NCI-H345 (cell line): ENCODE measurements around the gene NSL1.
"Not testable (repeated sequence)": the region's sequence is repeated elsewhere in the genome, so short reads cannot be mapped to it uniquely, and the experiment has no call there.

Experiments
- DNase-seq: peaks from one replicate; lab custom pipeline; 2025; lab: John Stamatoyannopoulos, UW

The NSL1 gene

GRCh38 chr1:212782422-212783154 is 9.0 kb downstream of the NSL1 start:
- peak; percentile 14 for DNase-seq

- DNase-seq: no peak
Measured at GRCh38 chr1:212781225-212781624, 10.4 kb downstream of the NSL1 start.

- DNase-seq: no peak
Measured at GRCh38 chr1:212780759-212781158, 10.8 kb downstream of the NSL1 start.

GRCh38 chr1:212779086-212779485 is 12.5 kb downstream of the NSL1 start:
- DNase-seq: not testable (repeated sequence)

GRCh38 chr1:212777151-212777550 is 14.4 kb downstream of the NSL1 start:
- DNase-seq: no peak

- no peak for DNase-seq
Measured at GRCh38 chr1:212775241-212775640, 16.3 kb downstream of the NSL1 start.

GRCh38 chr1:212774584-212774983 is 17.0 kb downstream of the NSL1 start:
- DNase-seq: no peak

GRCh38 chr1:212773011-212773410 is 18.6 kb downstream of the NSL1 start:
- no peak for DNase-seq

GRCh38 chr1:212771341-212771740 is 20.2 kb downstream of the NSL1 start:
- DNase-seq: no peak

- DNase-seq: no peak
Measured at GRCh38 chr1:212769459-212770167, 22.0 kb downstream of the NSL1 start.

GRCh38 chr1:212766825-212767224 is 24.8 kb downstream of the NSL1 start:
- DNase-seq: not testable (repeated sequence)

GRCh38 chr1:212764718-212765281 is 26.8 kb downstream of the NSL1 start:
- DNase-seq: not testable (repeated sequence)

- DNase-seq: no peak
Measured at GRCh38 chr1:212762839-212763238, 28.7 kb downstream of the NSL1 start.

GRCh38 chr1:212762234-212762633 is 29.3 kb downstream of the NSL1 start:
- no peak for DNase-seq

GRCh38 chr1:212760126-212760823 is 31.3 kb downstream of the NSL1 start:
- DNase-seq: no peak

- DNase-seq: no peak
Measured at GRCh38 chr1:212759683-212760082, 31.9 kb downstream of the NSL1 start.

GRCh38 chr1:212754680-212755079 is 36.9 kb downstream of the NSL1 start:
- DNase-seq: no peak

GRCh38 chr1:212754193-212754592 is 37.4 kb downstream of the NSL1 start:
- no peak for DNase-seq

- DNase-seq: no peak
Measured at GRCh38 chr1:212753749-212754148, 37.8 kb downstream of the NSL1 start.

- DNase-seq: no peak
Measured at GRCh38 chr1:212752934-212753497, 38.6 kb downstream of the NSL1 start.

- DNase-seq: no peak
Measured at GRCh38 chr1:212752252-212752933, 39.2 kb downstream of the NSL1 start.
